IMR-90 (cell line): ENCODE data around the gene AMBRA1. TPM values are rescaled to one million over a fixed set of nuclear protein-coding genes. Genes with fewer than 3 reads are reported as not detected.

ENCODE experiments used
- ATAC-seq: fragments of 200-7000 bp; cut with Tn5 transposase; 2 replicates; pipeline ENCODE4 v1.9.1; 2020; ENCODE audit warnings: low read depth, mild to moderate bottlenecking, moderate library complexity
- BruUV-seq: library from RNA; stranded (reverse); fragments of 400-500 nt; replicated peaks from 2 replicates; lab custom pipeline; 2021; lab: Mats Ljungman, UMichigan
- CTCF ChIA-PET: fragments of 300-600 bp; formaldehyde crosslinking; extraction: SDS; loops from one replicate; lab custom pipeline; 2021; ENCODE audit warnings: antibody characterized with exemption; lab: Yijun Ruan, JAX
- POLR2A ChIA-PET: fragments of 300-600 bp; sonication (Branson Sonifier 250); formaldehyde crosslinking; loops from one replicate; lab custom pipeline; 2022; ENCODE audit warnings: antibody characterized with exemption; ENCODE audit not compliant: unreplicated experiment; lab: Charles Lee
- DNase-seq: peaks from one replicate; pipeline ENCODE4 v3.0.0; 2013
- H2AFZ ChIP-seq: replicated peaks from 2 replicates; pipeline ENCODE3; 2013; ENCODE audit warnings: low read length, mild to moderate bottlenecking; ENCODE audit not compliant: poor library complexity
- H2AK5ac ChIP-seq: 2 replicates; pipeline ENCODE4 v1.6.1; 2013; ENCODE audit warnings: low read depth, low read length, inconsistent platforms
- H2AK9ac ChIP-seq: replicated peaks from 2 replicates; pipeline ENCODE3; 2013; ENCODE audit warnings: mild to moderate bottlenecking, low read depth, low read length, moderate library complexity; ENCODE audit not compliant: poor library complexity
- H2BK120ac ChIP-seq: 2 replicates; pipeline ENCODE4 v1.6.1; 2013; ENCODE audit warnings: low read depth, low read length, inconsistent platforms
- H2BK15ac ChIP-seq: 3 replicates; pipeline ENCODE4 v1.6.1; 2013; ENCODE audit warnings: low read depth, low read length, inconsistent platforms
- H2BK20ac ChIP-seq: 2 replicates; pipeline ENCODE4 v1.6.1; 2013; ENCODE audit warnings: low read depth, mild to moderate bottlenecking, inconsistent platforms, low read length, moderate library complexity
- H2BK5ac ChIP-seq: 2 replicates; pipeline ENCODE4 v1.6.1; 2013; ENCODE audit warnings: mild to moderate bottlenecking, low read depth, low read length, inconsistent platforms; ENCODE audit not compliant: poor library complexity, severe bottlenecking
- H3K14ac ChIP-seq: replicated peaks from 2 replicates; pipeline ENCODE4 v1.6.1; 2013; ENCODE audit warnings: low read depth, low read length, inconsistent platforms
- H3K18ac ChIP-seq: 2 replicates; pipeline ENCODE4 v1.6.1; 2013; ENCODE audit warnings: low read depth, low read length, control low read depth
- H3K23ac ChIP-seq: 2 replicates; pipeline ENCODE4 v1.6.1; 2013; ENCODE audit warnings: low read depth, low read length, inconsistent platforms
- H3K27ac ChIP-seq: 2 replicates; pipeline ENCODE4 v1.5.1; 2013; ENCODE audit warnings: mild to moderate bottlenecking, control low read depth, low read length; ENCODE audit not compliant: insufficient read depth
- H3K27me3 ChIP-seq: 2 replicates; pipeline ENCODE4 v1.6.1; 2013; ENCODE audit warnings: low read length; ENCODE audit not compliant: control insufficient read depth, insufficient read depth
- H3K36me3 ChIP-seq: 2 replicates; pipeline ENCODE4 v1.6.1; 2013; ENCODE audit warnings: low read length, mixed read lengths; ENCODE audit not compliant: control insufficient read depth, insufficient read depth
- H3K4ac ChIP-seq: 2 replicates; pipeline ENCODE4 v1.6.1; 2013; ENCODE audit warnings: low read depth, low read length, inconsistent platforms
- H3K4me1 ChIP-seq: 2 replicates; pipeline ENCODE4 v1.6.1; 2013; ENCODE audit warnings: low read length, mixed read lengths; ENCODE audit not compliant: control insufficient read depth, insufficient read depth
- H3K4me2 ChIP-seq: 2 replicates; pipeline ENCODE4 v1.6.1; 2013; ENCODE audit warnings: low read depth, mild to moderate bottlenecking, control low read depth, low read length, moderate library complexity
- H3K4me3 ChIP-seq: 2 replicates; pipeline ENCODE4 v1.5.1; 2013; ENCODE audit warnings: low read depth, mild to moderate bottlenecking, control low read depth, low read length, moderate library complexity; ENCODE audit not compliant: insufficient read depth
- H3K56ac ChIP-seq: 2 replicates; pipeline ENCODE4 v1.6.1; 2013; ENCODE audit warnings: low read length, inconsistent platforms; ENCODE audit not compliant: insufficient read depth; ENCODE audit errors: extremely low read depth
- H3K79me1 ChIP-seq, 2 experiments: 2 replicates each; pipeline ENCODE4 v1.6.1; 2013; ENCODE audit warnings: low read length in 2 of 2, inconsistent platforms in 1 of 2, low read depth in 1 of 2
- H3K9ac ChIP-seq: 2 replicates; pipeline ENCODE4 v1.6.1; 2013; ENCODE audit warnings: low read depth, low read length, control low read depth
- H3K9me1 ChIP-seq: 2 replicates; pipeline ENCODE4 v1.6.1; 2013; ENCODE audit warnings: low read length, inconsistent platforms; ENCODE audit not compliant: insufficient read depth
- H3K9me3 ChIP-seq: 2 replicates; pipeline ENCODE4 v1.6.1; 2013; ENCODE audit warnings: low read length; ENCODE audit not compliant: control insufficient read depth, insufficient read depth
- H4K20me1 ChIP-seq: 2 replicates; pipeline ENCODE4 v1.6.1; 2013; ENCODE audit warnings: low read length, inconsistent platforms; ENCODE audit not compliant: insufficient read depth
- H4K5ac ChIP-seq: 2 replicates; pipeline ENCODE4 v1.6.1; 2013; ENCODE audit warnings: mild to moderate bottlenecking, low read depth, low read length, control low read depth
- H4K8ac ChIP-seq, 2 experiments: 2 replicates each; pipeline ENCODE4 v1.6.1; 2013; ENCODE audit warnings: low read depth in 2 of 2, low read length in 2 of 2, control low read depth in 1 of 2, inconsistent platforms in 1 of 2
- H4K91ac ChIP-seq: 2 replicates; pipeline ENCODE4 v1.6.1; 2013; ENCODE audit warnings: low read depth, low read length, inconsistent platforms; ENCODE audit not compliant: insufficient read depth
- BHLHE40 ChIP-seq: fragments of 150-350 bp; IDR thresholded peaks from 2 replicates; pipeline ENCODE4 v1.6.1; 2016; ENCODE audit warnings: mild to moderate bottlenecking, low read depth, low read length
- CEBPB ChIP-seq: IDR thresholded peaks from 2 replicates; pipeline ENCODE4 v1.6.1; 2012; ENCODE audit warnings: low read depth, low read length, improper control_type of control experiment
- CHD1 ChIP-seq: IDR thresholded peaks from 2 replicates; pipeline ENCODE4 v1.6.1; 2012; ENCODE audit warnings: low read depth, low read length, improper control_type of control experiment
- CTCF ChIP-seq: conservative IDR thresholded peaks from 2 replicates; pipeline ENCODE4 v1.5.1; 2012; ENCODE audit warnings: mild to moderate bottlenecking, low read depth, low read length, improper control_type of control experiment
- ELK1 ChIP-seq: fragments of 150-350 bp; IDR thresholded peaks from 2 replicates; pipeline ENCODE4 v1.6.1; 2016; ENCODE audit warnings: low read depth, mild to moderate bottlenecking, low read length, moderate library complexity, borderline replicate concordance
- FOS ChIP-seq: fragments of 150-350 bp; IDR thresholded peaks from 2 replicates; pipeline ENCODE4 v1.6.1; 2016; ENCODE audit warnings: low read depth, low read length
- MAFK ChIP-seq: IDR thresholded peaks from 2 replicates; pipeline ENCODE4 v1.6.1; 2012; ENCODE audit warnings: low read depth, low read length, improper control_type of control experiment
- MAZ ChIP-seq: IDR thresholded peaks from 2 replicates; pipeline ENCODE4 v1.6.1; 2012; ENCODE audit warnings: low read depth, mild to moderate bottlenecking, low read length, improper control_type of control experiment, moderate library complexity, borderline replicate concordance
- NFE2L2 ChIP-seq: fragments of 150-350 bp; IDR thresholded peaks from 2 replicates; pipeline ENCODE4 v1.6.1; 2016; ENCODE audit warnings: low read depth, mild to moderate bottlenecking, low read length
- POLR2A ChIP-seq: IDR thresholded peaks from 2 replicates; pipeline ENCODE4 v1.6.1; 2012; ENCODE audit warnings: mild to moderate bottlenecking, low read depth, low read length
- RCOR1 ChIP-seq: IDR thresholded peaks from 2 replicates; pipeline ENCODE4 v1.6.1; 2012; ENCODE audit warnings: mild to moderate bottlenecking, low read length, improper control_type of control experiment; ENCODE audit not compliant: insufficient replicate concordance
- RFX5 ChIP-seq: IDR thresholded peaks from 2 replicates; pipeline ENCODE4 v1.8.0; 2012; ENCODE audit warnings: low read depth, mild to moderate bottlenecking, low read length, moderate library complexity
- SMC3 ChIP-seq: fragments of 150-350 bp; IDR thresholded peaks from 2 replicates; pipeline ENCODE4 v1.6.1; 2016; ENCODE audit warnings: low read depth, mild to moderate bottlenecking, antibody characterized with exemption, low read length, moderate library complexity
- WGBS, 2 experiments: methylation state at CpG; one replicate each; pipeline versions ENCODE4 v1.1.5 to v1.1.7; 2013; ENCODE audit warnings: missing lambda C conversion rate in 2 of 2; ENCODE audit not compliant: insufficient read length in 1 of 2; ENCODE audit errors: extremely low coverage in 2 of 2; 5-methylcytosine and 5-hydroxymethylcytosine counted together
- dilution Hi-C: fragments of 300-500 bp; cut with HindIII; formaldehyde crosslinking; loops from one replicate; pipeline ENCODE4 v1.14.3; 2018; ENCODE audit warnings: low sequenced_read_pairs; ENCODE audit not compliant: unreplicated experiment
- in situ Hi-C: fragments of 300-500 bp; cut with MboI; formaldehyde crosslinking; loops from 3 replicates; pipeline ENCODE4 v1.14.3; 2019; ENCODE audit warnings: low sequenced_read_pairs, inconsistent platforms, mixed read lengths
- intact Hi-C: fragments of 100-400 bp; cut with micrococcal nuclease; formaldehyde crosslinking; loops from 2 replicates; pipeline ENCODE4 v1.10.0; 2022
- polyA plus RNA-seq, 3 experiments: library from polyadenylated mRNA; depleted of rRNA; stranded (reverse); fragments of >200 nt; gene quantifications; 2 replicates each; pipeline ENCODE4 v1.2.3, GENCODE V29; 2012; ENCODE audit warnings: low replicate concordance in 1 of 3
- total RNA-seq: library from RNA; depleted of rRNA; stranded (reverse); fragments of >200 nt; gene quantifications from 2 replicates; pipeline ENCODE4 v1.2.3, GENCODE V29; 2012
- TF ChIP-seq, protein P1 (sequence below): fragments of 150-350 bp; IDR thresholded peaks from 2 replicates; pipeline ENCODE4 v1.6.1; 2017; ENCODE audit warnings: mild to moderate bottlenecking, antibody characterized with exemption, low read length, low read depth

Gene AMBRA1
- total and polyA plus RNA-seq, 2 of the 4 experiments (the other 2 are of a cell fraction), result 9.4 to 18.3 TPM

DNA sequence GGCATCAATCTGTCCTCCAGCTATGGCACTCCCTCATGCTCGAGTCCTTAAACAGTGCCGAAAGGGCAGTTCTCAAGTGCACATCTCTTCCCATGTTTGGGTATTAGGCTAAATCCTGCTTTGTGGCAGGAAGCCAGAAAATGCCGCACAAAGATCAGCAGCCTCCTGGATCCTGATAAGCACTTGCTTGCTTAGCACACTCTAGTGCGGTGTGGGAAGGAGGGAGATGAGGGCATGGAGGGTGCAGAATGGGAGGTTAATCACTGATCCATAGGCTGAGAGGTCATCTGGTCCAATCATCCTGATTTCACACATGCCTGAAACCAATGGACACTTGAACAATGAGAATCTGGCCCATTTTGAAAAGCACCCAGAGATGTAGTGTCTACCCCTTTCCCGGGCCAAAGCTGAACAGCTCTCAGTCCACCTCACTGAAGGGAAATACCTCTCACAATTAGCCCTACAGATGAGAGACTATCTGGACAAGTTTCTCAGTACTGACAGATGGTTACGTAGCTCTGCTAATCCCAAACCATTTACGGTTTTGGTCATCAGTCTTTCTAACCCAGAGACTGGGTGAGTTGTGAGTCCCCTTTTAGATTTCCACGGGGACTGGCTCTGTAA, 172.5 kb downstream of the AMBRA1 start:
- dilution Hi-C loops, result no loop called here
- H4K8ac ChIP-seq, result no peak overlapping the region
- H3K18ac ChIP-seq, result no peak overlapping the region
- no peaks in the 10 kb centered on the region for H4K20me1 ChIP-seq
- no peak overlapping the region for H2BK120ac ChIP-seq
- ChIA-PET CTCF (no interaction called here), POLR2A (no interaction called here)
- no peak overlapping the region for H2AK5ac ChIP-seq
- in situ Hi-C loops, result no loop called here
- ATAC-seq, result no peak
- H3K9me3 ChIP-seq, result no peaks in the 10 kb centered on the region
- WGBS, 2 experiments, result 90% methylated on average over 5 of the region's 8 CpGs; no CpG with 5 or more reads in 1 of the 2 experiments
- intact Hi-C loops, result no loop called here
- peaks cover 20% of the 10 kb centered on the region for H3K36me3 ChIP-seq
- no peak overlapping the region for H3K4me3 ChIP-seq
- no peak overlapping the region for H4K5ac ChIP-seq
- H3K4me1 ChIP-seq, result no peaks in the 10 kb centered on the region
- no TSS peak for BruUV-seq
- peaks cover 15% of the 10 kb centered on the region; the same call in 1 of the 2 replicates for H3K9me1 ChIP-seq
- H3K14ac ChIP-seq, result no peak overlapping the region
- DNase-seq, result no peak
- no peak overlapping the region for H2AFZ ChIP-seq
- no peak overlapping the region for H3K4ac ChIP-seq
- no peak overlapping the region for H2BK15ac ChIP-seq
- no peak overlapping the region for H3K9ac ChIP-seq
- H2AK9ac ChIP-seq, result no peak overlapping the region
- no peaks in the 10 kb centered on the region for H3K27me3 ChIP-seq
- H3K23ac ChIP-seq, result no peak overlapping the region
- H3K4me2 ChIP-seq, result no peak overlapping the region
- H4K91ac ChIP-seq, result no peak overlapping the region
- TF ChIP-seq MAFK (no peak), CHD1 (no peak), CEBPB (no peak), FOS (no peak), BHLHE40 (no peak), RFX5 (no peak), RCOR1 (no peak), MAZ (no peak), ELK1 (no peak), NFE2L2 (no peak), POLR2A (no peak), CTCF (no peak), SMC3 (no peak)
- TF ChIP-seq, protein P1, sequence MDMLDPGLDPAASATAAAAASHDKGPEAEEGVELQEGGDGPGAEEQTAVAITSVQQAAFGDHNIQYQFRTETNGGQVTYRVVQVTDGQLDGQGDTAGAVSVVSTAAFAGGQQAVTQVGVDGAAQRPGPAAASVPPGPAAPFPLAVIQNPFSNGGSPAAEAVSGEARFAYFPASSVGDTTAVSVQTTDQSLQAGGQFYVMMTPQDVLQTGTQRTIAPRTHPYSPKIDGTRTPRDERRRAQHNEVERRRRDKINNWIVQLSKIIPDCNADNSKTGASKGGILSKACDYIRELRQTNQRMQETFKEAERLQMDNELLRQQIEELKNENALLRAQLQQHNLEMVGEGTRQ, result no peak
- no peak overlapping the region for H2BK20ac ChIP-seq
- H3K56ac ChIP-seq, result no peak overlapping the region
- no peak overlapping the region for H3K27ac ChIP-seq
- H2BK5ac ChIP-seq, result no peak overlapping the region
- peaks cover 0 to 12% of the 10 kb centered on the region in 2 experiments; a peak in 1 of 4 replicates for H3K79me1 ChIP-seq
